OCI-LY7 (cell line): ENCODE results near the gene TCERG1L.

Experiments
- CTCF ChIP-seq: fragments of 200-600 bp; sonication (generic); conservative IDR thresholded peaks from 2 replicates; pipeline ENCODE4 v1.5.1; 2014; ENCODE audit warnings: mild to moderate bottlenecking, antibody characterized with exemption, low read length, moderate library complexity, mixed read lengths
- EZH2phosphoT487 ChIP-seq: fragments of 200-600 bp; sonication (generic); IDR thresholded peaks from 2 replicates; pipeline ENCODE4 v1.6.1; 2018; ENCODE audit warnings: low read depth, borderline replicate concordance, mild to moderate bottlenecking, mixed run types, antibody characterized with exemption, low read length, moderate library complexity, mixed read lengths

- TF ChIP-seq CTCF (no peak), EZH2phosphoT487 (no peak)
These were observed 137.3 kb downstream of the TCERG1L start for GRCh38 chr10:131174211-131174565.
